Spleen (tissue), 7 donors: ENCODE measurements around the gene SLC1A1.

ENCODE experiments used
- CTCF ChIP-seq, 11 experiments: fragments of 200-600 bp in 7 of 11; fragments of 450-650 bp in 4 of 11; sonication (generic) in 4 of 11; IDR thresholded peaks in 8 of 11; conservative IDR thresholded peaks in 3 of 11; 1 replicate in 7 of 11; 2 replicates in 4 of 11; pipeline versions ENCODE4 v1.4.0 to v1.8.0; 2016 to 2021; ENCODE audit warnings: antibody characterized with exemption in 11 of 11, inconsistent platforms in 4 of 11, mild to moderate bottlenecking in 1 of 11
- POLR2A ChIP-seq, 3 donors: fragments of 450-650 bp; IDR thresholded peaks; one replicate each; pipeline ENCODE4 v1.5.1; 2017; ENCODE audit warnings: antibody characterized with exemption in 3 of 3, mild to moderate bottlenecking in 1 of 3
- donor health status: DM: no; HTN: no; CAD: no; lungs with moderate emphysema.
- donor health status: DM: no; HTN: no; CAD: no.
- donor health status: DM: no; HTN: no; CAD: no.

GRCh38 chr9:4503103-4503502 lies 12.8 kb downstream of the SLC1A1 start:
- no peak for TF ChIP-seq POLR2A (IDR thresholded peaks at IDR 0.05)
- TF ChIP-seq CTCF (IDR thresholded peaks at IDR 0.05 in 8 of 11, conservative IDR thresholded peaks at IDR 0.05 in 3 of 11): no peak
